ENCODE data around the gene COMMD1. TPM values are rescaled to one million over a fixed set of nuclear protein-coding genes. Genes with fewer than 3 reads are reported as not detected.
"Not testable (repeated sequence)": the region's sequence is repeated elsewhere in the genome, so short reads cannot be mapped to it uniquely, and the experiment has no call there.

COMMD1 gene
- total RNA-seq, 1 donor from 2014 or later: 26.6 TPM

DNA sequence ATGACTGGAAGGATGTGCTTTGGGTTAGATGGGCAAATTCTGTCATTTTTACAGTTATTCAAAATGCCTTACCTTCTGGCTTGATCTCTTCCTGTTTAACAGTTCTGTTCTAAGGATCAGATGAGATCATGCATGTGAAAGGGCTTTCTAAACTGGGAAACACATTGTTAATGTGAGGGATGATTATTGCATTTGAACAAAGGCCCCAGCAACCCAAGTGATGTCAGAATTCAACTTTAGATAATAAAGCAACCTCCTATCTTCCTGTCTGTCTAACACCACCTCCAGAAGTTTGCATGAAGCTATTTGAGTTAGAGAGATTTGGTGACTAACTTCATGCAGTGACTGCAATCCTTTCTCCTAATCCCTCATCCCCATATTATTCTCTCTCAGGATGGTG lies 212.7 kb downstream of the COMMD1 start:
- intact Hi-C loops (cut with DNase I): no loop called here
- H3K27me3 ChIP-seq (ENCODE audit: low read depth): no peaks in the 10 kb centered on the region
- peaks cover 5% of the 10 kb centered on the region for H3K4me1 ChIP-seq
- H3K36me3 ChIP-seq: no peaks in the 10 kb centered on the region
- no peak overlapping the region for H3K4me3 ChIP-seq
- TF ChIP-seq, protein P1, sequence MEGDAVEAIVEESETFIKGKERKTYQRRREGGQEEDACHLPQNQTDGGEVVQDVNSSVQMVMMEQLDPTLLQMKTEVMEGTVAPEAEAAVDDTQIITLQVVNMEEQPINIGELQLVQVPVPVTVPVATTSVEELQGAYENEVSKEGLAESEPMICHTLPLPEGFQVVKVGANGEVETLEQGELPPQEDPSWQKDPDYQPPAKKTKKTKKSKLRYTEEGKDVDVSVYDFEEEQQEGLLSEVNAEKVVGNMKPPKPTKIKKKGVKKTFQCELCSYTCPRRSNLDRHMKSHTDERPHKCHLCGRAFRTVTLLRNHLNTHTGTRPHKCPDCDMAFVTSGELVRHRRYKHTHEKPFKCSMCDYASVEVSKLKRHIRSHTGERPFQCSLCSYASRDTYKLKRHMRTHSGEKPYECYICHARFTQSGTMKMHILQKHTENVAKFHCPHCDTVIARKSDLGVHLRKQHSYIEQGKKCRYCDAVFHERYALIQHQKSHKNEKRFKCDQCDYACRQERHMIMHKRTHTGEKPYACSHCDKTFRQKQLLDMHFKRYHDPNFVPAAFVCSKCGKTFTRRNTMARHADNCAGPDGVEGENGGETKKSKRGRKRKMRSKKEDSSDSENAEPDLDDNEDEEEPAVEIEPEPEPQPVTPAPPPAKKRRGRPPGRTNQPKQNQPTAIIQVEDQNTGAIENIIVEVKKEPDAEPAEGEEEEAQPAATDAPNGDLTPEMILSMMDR (IDR thresholded peaks at IDR 0.05): no peak
- no peaks in the 10 kb centered on the region for H3K9me3 ChIP-seq
- no peak overlapping the region for H3K27ac ChIP-seq
- DNase-seq (no peak), ATAC-seq (no peak)

DNA sequence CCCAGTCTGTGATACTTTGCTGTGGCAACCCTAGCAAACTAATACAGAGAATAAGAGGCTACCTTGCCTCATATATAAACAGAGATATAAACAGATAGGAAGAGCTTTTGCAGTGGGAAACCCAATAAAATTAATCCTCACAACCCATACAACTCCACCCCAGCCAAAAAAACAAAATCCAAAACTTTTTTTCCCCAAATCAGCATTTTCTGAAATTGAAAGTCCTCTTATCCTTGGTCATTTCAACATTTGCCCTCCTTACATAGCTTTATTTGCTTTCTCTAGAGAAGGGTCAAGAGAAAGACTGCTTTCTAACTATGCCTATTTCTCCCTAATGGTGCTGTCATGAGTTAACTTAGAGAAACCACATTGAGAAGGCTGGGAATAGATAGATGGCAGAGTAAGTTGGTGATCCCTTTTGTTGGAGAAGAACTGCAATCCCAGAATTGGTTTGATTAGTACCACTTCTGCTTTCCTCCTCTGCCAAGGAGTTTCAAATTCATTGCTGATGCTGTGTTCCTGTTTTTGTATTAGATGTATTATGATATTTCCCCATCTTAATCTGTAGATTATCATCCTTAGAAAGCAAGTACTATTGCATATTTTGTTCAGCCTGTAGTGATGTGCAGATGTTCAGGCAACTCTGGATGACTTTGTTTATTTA lies 214.0 kb downstream of the COMMD1 start:
- DNase-seq (no peak), ATAC-seq (no peak)
- peaks cover 4% of the 10 kb centered on the region for H3K4me1 ChIP-seq
- no peak overlapping the region for H3K4me3 ChIP-seq
- no peak overlapping the region for H3K27ac ChIP-seq
- intact Hi-C loops (cut with DNase I): no loop called here
- no peaks in the 10 kb centered on the region for H3K9me3 ChIP-seq
- TF ChIP-seq, protein P1 (IDR thresholded peaks at IDR 0.05): no peak
- H3K27me3 ChIP-seq (ENCODE audit: low read depth): no peaks in the 10 kb centered on the region
- no peaks in the 10 kb centered on the region for H3K36me3 ChIP-seq

DNA sequence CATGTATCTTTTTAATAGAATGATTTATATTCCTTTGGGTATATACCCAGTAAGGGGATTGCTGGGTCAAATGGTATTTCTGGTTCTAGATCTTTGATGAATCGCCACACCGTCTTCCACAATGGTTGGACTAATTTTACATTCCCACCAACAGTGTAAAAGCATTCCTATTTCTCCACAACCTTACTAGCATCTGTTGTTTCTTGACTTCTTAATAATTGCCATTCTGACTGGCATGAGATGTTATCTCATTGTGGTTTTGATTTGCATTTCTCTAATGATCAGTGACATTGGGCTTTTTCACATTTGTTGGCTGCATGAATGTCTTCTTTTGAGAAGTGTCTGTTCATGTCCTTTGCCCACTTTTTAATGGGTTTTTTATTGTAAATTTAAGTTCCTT lies 220.8 kb downstream of the COMMD1 start:
- DNase-seq; H3K27me3 ChIP-seq (ENCODE audit: low read depth); H3K36me3 ChIP-seq; H3K4me3 ChIP-seq; ATAC-seq; H3K27ac ChIP-seq; H3K9me3 ChIP-seq; intact Hi-C loops (cut with DNase I); H3K4me1 ChIP-seq: not testable (repeated sequence)

DNA sequence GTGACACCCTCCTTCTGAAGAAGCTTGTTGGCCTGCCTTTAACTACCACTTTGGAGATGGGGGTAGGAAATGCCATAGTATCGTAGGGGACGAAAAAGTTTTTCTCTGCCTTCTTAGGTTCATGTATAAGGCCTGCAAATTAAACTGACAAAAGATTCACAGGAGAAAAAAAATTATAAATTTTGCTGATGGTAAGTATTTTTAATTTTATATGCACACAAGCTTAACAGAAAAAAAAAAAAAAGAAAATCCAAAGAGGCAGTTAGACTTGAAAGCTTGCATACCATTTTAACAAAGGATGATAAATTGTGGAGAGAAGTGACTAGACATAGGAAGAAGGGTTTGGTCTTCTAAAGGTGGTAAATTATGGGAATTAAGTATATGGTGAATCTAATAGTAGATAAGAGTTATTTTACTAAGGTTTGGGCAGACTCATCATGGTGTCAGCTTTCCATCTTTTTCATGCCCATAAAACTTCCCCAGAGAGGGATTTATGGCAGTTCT lies 227.9 kb downstream of the COMMD1 start:
- TF ChIP-seq, protein P1 (IDR thresholded peaks at IDR 0.05): no peak
- ATAC-seq: no peak
- no peak for DNase-seq
- H3K4me1 ChIP-seq: no peaks in the 10 kb centered on the region
- H3K36me3 ChIP-seq: peaks cover 6% of the 10 kb centered on the region
- intact Hi-C loops (cut with DNase I): no loop called here
- no peak overlapping the region for H3K27ac ChIP-seq
- H3K27me3 ChIP-seq (ENCODE audit: low read depth): no peaks in the 10 kb centered on the region
- no peak overlapping the region for H3K4me3 ChIP-seq
- H3K9me3 ChIP-seq: no peaks in the 10 kb centered on the region

DNA sequence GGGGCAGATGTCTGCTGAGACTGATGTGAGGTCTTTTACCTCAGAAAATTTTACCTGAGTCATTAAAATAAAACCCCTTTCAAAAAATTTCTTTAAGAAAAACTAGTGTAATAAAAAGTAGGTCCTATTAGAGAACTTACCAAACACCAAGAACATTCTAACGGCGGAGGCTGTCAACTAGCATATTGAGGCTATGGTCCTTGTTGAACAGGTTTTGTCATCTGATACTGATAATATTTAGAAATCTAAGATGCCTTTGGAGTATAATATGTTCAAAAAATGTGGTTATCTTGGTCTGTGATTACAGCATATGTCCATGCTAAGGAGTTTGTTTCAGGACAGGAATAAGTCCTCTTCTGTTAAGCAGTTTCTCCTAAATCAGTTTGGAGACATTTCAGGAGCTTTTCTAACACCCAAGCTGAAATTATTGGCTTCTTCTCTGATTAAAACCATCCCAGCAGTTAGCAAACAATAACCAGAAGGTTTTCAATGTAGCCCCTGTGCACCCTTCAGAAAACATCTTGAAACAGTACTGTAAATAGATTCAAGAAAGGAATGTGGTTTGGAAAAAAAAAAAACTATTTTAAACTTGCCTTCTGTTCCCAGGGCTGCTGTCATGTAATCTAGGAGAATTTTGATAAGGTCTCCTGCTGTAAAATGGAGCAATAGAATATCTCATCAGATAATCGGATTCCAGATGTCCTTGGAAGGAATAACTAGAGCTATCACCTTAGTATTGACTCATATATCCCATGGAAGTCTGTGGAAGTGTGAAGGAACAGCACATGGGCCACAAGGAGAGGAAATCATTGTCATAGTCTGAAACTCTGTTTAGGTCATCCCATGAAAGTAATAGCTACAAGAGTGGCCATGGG lies 231.7 kb downstream of the COMMD1 start:
- H3K4me3 ChIP-seq: no peak overlapping the region
- H3K9me3 ChIP-seq: no peaks in the 10 kb centered on the region
- no peak overlapping the region for H3K27ac ChIP-seq
- DNase-seq: no peak
- H3K36me3 ChIP-seq: peaks cover 6% of the 10 kb centered on the region
- H3K27me3 ChIP-seq (ENCODE audit: low read depth): no peaks in the 10 kb centered on the region
- no peaks in the 10 kb centered on the region for H3K4me1 ChIP-seq
- peak; percentile 13 to 31 for ATAC-seq
- intact Hi-C loops (cut with DNase I): no loop called here
- TF ChIP-seq, protein P1 (IDR thresholded peaks at IDR 0.05): no peak
